HEK293T (cell line): ENCODE results near the gene CWC15.
"Not testable (repeated sequence)": the region's sequence is repeated elsewhere in the genome, so short reads cannot be mapped to it uniquely, and the experiment has no call there.

Experiments used
- CTCF ChIA-PET: fragments of 350-600 bp; formaldehyde crosslinking; extraction: SDS; loops from one replicate; lab custom pipeline; 2021; ENCODE audit warnings: antibody characterized with exemption, inconsistent platforms; lab: Yijun Ruan, JAX
- POLR2A ChIA-PET: fragments of 350-600 bp; formaldehyde crosslinking; extraction: SDS; loops from one replicate; lab custom pipeline; 2020; ENCODE audit warnings: antibody characterized with exemption, inconsistent platforms; lab: Yijun Ruan, JAX
- DNase-seq: peaks from one replicate; pipeline ENCODE4 v3.0.0; 2012; ENCODE audit warnings: mixed read lengths; ENCODE audit errors: extremely low spot score
- ARNT ChIP-seq: fragments of 450-650 bp; IDR thresholded peaks from 2 replicates; pipeline ENCODE4 v1.6.1; 2017; ENCODE audit warnings: mild to moderate bottlenecking
- BHLHE40 ChIP-seq: fragments of 450-650 bp; IDR thresholded peaks from 2 replicates; pipeline ENCODE4 v1.6.1; 2016; ENCODE audit warnings: mild to moderate bottlenecking, moderate library complexity, borderline replicate concordance
- CTBP1 ChIP-seq: fragments of 450-650 bp; IDR thresholded peaks from 2 replicates; pipeline ENCODE4 v1.6.1; 2016; ENCODE audit warnings: borderline replicate concordance
- ELF4 ChIP-seq: fragments of 450-650 bp; IDR thresholded peaks from 2 replicates; pipeline ENCODE4 v1.6.1; 2017; ENCODE audit warnings: antibody characterized with exemption
- FOXA1 ChIP-seq: fragments of 450-650 bp; IDR thresholded peaks from 2 replicates; pipeline ENCODE4 v1.6.1; 2016; ENCODE audit warnings: mild to moderate bottlenecking
- FOXK2 ChIP-seq: fragments of 450-650 bp; IDR thresholded peaks from 2 replicates; pipeline ENCODE4 v1.6.1; 2016; ENCODE audit warnings: mild to moderate bottlenecking
- FOXM1 ChIP-seq: fragments of 450-650 bp; IDR thresholded peaks from 2 replicates; pipeline ENCODE4 v1.6.1; 2017; ENCODE audit warnings: mild to moderate bottlenecking, borderline replicate concordance
- HDGF ChIP-seq: fragments of 450-650 bp; IDR thresholded peaks from 2 replicates; pipeline ENCODE4 v1.6.1; 2017; ENCODE audit warnings: antibody characterized with exemption, borderline replicate concordance
- L3MBTL2 ChIP-seq: fragments of 450-650 bp; conservative IDR thresholded peaks from 2 replicates; pipeline ENCODE4 v1.6.1; 2016; ENCODE audit warnings: mild to moderate bottlenecking
- LEF1 ChIP-seq: fragments of 450-650 bp; IDR thresholded peaks from 2 replicates; pipeline ENCODE4 v1.6.1; 2017; ENCODE audit warnings: mild to moderate bottlenecking, borderline replicate concordance
- NFRKB ChIP-seq: fragments of 450-650 bp; IDR thresholded peaks from 2 replicates; pipeline ENCODE4 v1.6.1; 2016; ENCODE audit warnings: mild to moderate bottlenecking, moderate library complexity
- SP1 ChIP-seq: fragments of 450-650 bp; IDR thresholded peaks from 2 replicates; pipeline ENCODE4 v1.6.1; 2017
- SUZ12 ChIP-seq: fragments of 450-650 bp; IDR thresholded peaks from 2 replicates; pipeline ENCODE4 v1.6.1; 2016; ENCODE audit warnings: mild to moderate bottlenecking
- TARDBP ChIP-seq: fragments of 450-650 bp; IDR thresholded peaks from 2 replicates; pipeline ENCODE4 v1.6.1; 2016
- ZNF384 ChIP-seq: fragments of 450-650 bp; IDR thresholded peaks from 2 replicates; pipeline ENCODE4 v1.6.1; 2016
- TF ChIP-seq, protein P1 (sequence below): fragments of 450-650 bp; IDR thresholded peaks from 2 replicates; pipeline ENCODE4 v1.6.1; 2016

Gene CWC15

DNA sequence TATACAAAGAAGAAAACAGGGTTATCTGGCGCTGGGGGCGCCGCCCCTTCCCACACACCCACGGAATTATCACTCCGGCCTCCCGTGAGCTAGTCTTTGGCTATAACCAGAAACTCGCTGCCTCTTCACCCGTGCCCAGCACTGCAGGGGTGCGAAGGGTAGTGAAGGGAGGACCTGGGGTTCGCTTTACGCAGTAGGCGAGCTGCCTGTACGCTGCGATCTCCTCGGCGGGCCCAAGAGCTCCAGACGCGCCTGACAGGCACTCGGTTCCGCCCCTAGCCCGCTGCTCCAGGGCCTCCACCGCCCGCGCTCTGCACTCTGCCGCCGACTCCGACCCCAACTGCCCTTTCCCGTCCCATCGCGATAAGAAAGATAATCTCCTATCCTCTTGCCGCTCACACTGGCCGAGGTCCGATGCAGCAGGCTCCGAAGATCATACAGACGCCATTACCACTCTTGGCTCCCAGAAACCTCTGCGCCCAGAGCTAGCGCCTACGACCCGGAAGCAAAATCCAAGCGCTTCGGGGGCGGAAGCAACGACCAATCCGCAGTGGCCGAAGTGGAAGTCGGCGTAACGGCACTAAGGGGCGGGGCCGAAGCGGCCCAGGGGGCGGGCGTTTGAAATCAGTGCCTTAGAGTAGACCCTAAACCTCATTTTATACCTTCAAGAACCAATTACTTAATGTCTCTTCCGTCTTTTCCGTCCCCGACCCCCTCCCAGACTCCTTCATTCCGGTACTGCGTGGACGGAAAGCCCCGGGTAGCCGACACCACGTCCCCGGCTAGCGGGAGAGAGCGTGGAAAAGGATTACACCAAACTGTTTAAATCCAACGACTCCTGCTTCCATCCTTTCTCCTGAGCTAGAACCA is at the start of gene CWC15, which contains the start of gene KDM4D:
TSS of gene CWC15 (minus strand) at position 458 of the 870 bp plus-strand sequence. CDS start 1,371 bp downstream, outside the sequence.
TSS of gene KDM4D (plus strand) at position 611 of the 870 bp plus-strand sequence. CDS start 23,664 bp downstream, outside the sequence.
- peak; percentile 96 for DNase-seq
- ChIA-PET CTCF (interaction anchor here (0.6 kb wide), 1 partner anchor 131 kb away, joined by 3 read pairs; no protein-coding TSS in a partner anchor), POLR2A (interaction anchor here (0.6 to 4.7 kb wide), 16 partner anchors 9 to 350 kb away, joined by 3 to 35 read pairs (median 3); partner anchors contain the start of gene SRSF8)
- TF ChIP-seq LEF1 = no peak
- no peak for TF ChIP-seq CTBP1
- TF ChIP-seq FOXM1 = no peak
- TF ChIP-seq NFRKB = no peak
- TF ChIP-seq ARNT = no peak
- TF ChIP-seq FOXK2 = no peak
- TF ChIP-seq, protein P1, sequence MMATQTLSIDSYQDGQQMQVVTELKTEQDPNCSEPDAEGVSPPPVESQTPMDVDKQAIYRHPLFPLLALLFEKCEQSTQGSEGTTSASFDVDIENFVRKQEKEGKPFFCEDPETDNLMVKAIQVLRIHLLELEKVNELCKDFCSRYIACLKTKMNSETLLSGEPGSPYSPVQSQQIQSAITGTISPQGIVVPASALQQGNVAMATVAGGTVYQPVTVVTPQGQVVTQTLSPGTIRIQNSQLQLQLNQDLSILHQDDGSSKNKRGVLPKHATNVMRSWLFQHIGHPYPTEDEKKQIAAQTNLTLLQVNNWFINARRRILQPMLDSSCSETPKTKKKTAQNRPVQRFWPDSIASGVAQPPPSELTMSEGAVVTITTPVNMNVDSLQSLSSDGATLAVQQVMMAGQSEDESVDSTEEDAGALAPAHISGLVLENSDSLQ = no peak
- TF ChIP-seq TARDBP = no peak
- peak; percentile 24 for TF ChIP-seq ELF4

DNA sequence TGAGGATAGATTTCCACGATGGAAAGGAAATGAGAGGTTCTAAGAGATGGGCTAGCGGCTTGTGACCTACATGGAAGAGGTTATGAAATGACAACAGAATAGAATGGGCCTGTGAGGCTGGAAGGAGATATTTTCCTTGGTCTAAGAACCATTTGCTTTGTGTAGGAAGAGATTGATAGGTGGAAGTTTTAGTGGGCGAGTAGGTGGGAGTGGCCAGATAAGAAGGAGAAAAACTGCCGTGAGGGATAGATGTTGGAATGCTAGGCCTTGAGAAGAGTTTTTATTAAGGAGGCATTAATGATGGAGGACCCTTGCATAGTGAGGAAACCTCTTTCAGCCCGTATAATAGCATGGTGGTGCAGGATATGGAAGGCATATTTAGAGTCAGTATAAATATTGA is 48.1 kb upstream of the CWC15 start:
- CTCF ChIA-PET, POLR2A ChIA-PET: not testable (repeated sequence)

GRCh38 chr11:95016139-95016538 is 42.8 kb upstream of the CWC15 start:
- POLR2A ChIA-PET = no interaction called here
- no peak for DNase-seq
- CTCF ChIA-PET = interaction anchor here (0.5 kb wide), 1 partner anchor 245 kb away, joined by 3 read pairs; no protein-coding TSS in a partner anchor
- no peak for TF ChIP-seq LEF1
- no peak for TF ChIP-seq SP1
- TF ChIP-seq FOXA1 = no peak
- no peak for TF ChIP-seq BHLHE40
- TF ChIP-seq FOXK2 = no peak
- no peak for TF ChIP-seq FOXM1
- no peak for TF ChIP-seq NFRKB
- TF ChIP-seq CTBP1 = no peak
- TF ChIP-seq SUZ12 = no peak
- TF ChIP-seq TARDBP = no peak
- no peak for TF ChIP-seq ARNT
- no peak for TF ChIP-seq HDGF
- TF ChIP-seq, protein P1 = no peak
- TF ChIP-seq ELF4 = no peak

More for the DNA sequence above, 48.1 kb upstream of the CWC15 start:
- not testable (repeated sequence) for DNase-seq

DNA sequence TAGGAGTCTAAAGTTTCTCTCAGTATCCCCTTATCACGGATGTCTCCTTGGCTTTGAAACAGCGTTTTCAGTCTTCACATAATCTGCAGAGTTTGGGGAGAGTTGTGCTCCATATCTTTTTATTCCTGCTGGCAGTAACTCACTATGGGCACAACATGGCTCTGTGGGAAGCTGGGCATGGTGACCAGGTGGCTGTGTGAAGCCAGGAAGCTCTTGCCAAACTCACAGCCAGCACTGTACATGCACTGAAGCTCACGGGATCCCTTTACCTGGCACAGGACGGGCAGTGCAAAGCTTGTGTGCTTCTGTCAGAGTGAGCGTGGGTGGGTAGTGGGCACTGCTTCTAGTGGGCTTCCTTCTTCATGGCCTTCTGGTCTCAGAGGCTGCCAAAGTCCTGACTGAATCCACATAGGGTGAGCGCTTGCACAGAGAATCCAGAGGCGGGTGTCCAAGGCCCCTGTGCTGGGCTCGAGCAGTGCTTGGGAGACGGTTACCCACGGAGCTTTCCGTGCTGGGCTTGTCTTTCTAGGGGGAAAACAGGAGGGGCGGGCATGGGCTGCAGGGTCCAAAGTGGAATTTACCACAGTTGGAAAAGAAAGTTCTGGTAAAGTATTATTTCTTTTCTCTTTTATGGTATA is 40.9 kb upstream of the CWC15 start:
- ChIA-PET POLR2A (no interaction called here), CTCF (no interaction called here)
- TF ChIP-seq FOXA1 (no peak), HDGF (no peak), SP1 (no peak), CTBP1 (no peak), FOXM1 (no peak), SUZ12 (no peak), FOXK2 (no peak), NFRKB (no peak), TARDBP (no peak), ELF4 (no peak)
- TF ChIP-seq, protein P1 = no peak
- no peak for DNase-seq

DNA sequence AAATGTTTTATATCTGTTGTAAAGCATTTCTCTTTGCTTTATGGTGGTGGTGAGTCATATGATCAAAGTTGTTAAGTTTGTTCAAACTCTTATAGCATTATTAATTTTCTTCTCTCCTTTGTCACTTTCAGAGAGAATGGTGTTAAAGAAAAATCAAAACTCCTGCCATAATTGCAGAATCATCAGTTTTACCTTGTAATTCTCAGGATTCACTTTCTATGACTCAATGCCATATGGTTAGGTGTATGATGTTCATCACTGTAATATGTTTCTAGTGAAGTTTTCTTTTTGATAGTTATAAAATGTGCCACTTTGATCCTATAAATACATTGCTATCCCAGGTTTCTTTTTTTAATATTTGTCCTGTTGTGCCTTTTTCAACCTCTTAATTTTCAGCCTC is 38.0 kb upstream of the CWC15 start:
- TF ChIP-seq FOXM1 = no peak
- no peak for TF ChIP-seq FOXA1
- TF ChIP-seq CTBP1 = no peak
- DNase-seq = no peak
- POLR2A ChIA-PET = no interaction called here
- CTCF ChIA-PET = no interaction called here

DNA sequence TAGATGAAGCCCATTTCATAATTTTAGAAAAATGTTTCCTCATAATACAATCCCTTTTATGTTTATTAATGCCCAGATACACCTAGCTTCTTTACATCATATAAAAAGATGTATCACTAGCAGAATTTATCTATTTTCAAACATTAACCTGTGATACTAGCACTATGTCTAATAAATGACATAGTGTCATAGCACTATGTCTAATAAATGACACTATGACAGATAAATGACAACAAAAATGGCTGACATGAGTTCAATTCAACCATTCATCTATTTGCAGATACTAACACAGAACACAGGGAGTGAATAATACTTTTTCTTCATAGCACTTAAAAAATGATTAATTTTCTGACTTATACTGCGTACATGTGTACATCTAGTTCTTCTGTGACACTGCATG is 32.3 kb upstream of the CWC15 start:
- TF ChIP-seq LEF1 (no peak), FOXK2 (no peak), SP1 (no peak), L3MBTL2 (no peak), ARNT (no peak), ELF4 (no peak), FOXA1 (no peak), ZNF384 (no peak)
- ChIA-PET CTCF (no interaction called here), POLR2A (no interaction called here)
- DNase-seq = no peak
